Prostate gland (tissue), 2 donors: Measurements from ENCODE around the gene ERC2. TPM values are rescaled to one million over a fixed set of nuclear protein-coding genes. Genes with fewer than 3 reads are reported as not detected.

Experiments used
- DNase-seq: peaks from one replicate; pipeline ENCODE4 v3.0.0-alpha.2; 2019; ENCODE audit warnings: low spot score
- H3K27ac ChIP-seq, 2 donors: fragments of 200-600 bp; sonication (generic); 2 replicates each; pipeline ENCODE4 v1.5.1; 2017 to 2019
- H3K27me3 ChIP-seq: fragments of 200-600 bp; sonication (generic); replicated peaks from 2 replicates; pipeline ENCODE4 v1.5.1; 2019; ENCODE audit not compliant: insufficient read depth
- H3K36me3 ChIP-seq, 2 donors: fragments of 200-600 bp; sonication (generic); 1 replicate in 1 of 2; 2 replicates in 1 of 2; pipeline versions ENCODE4 v1.5.1 to v1.8.1; 2017 to 2019
- H3K4me1 ChIP-seq: fragments of 200-600 bp; sonication (generic); replicated peaks from 2 replicates; pipeline ENCODE4 v1.5.1; 2019
- H3K4me3 ChIP-seq, 2 donors: fragments of 200-600 bp; sonication (generic); 2 replicates each; pipeline ENCODE4 v1.5.1; 2017 to 2019
- H3K9me3 ChIP-seq: fragments of 200-600 bp; sonication (generic); 2 replicates; pipeline ENCODE4 v1.5.1; 2017
- POLR2A ChIP-seq: fragments of 450-650 bp; IDR thresholded peaks from one replicate; pipeline ENCODE4 v1.6.1; 2016; ENCODE audit warnings: antibody characterized with exemption, mild to moderate bottlenecking
- POLR2AphosphoS5 ChIP-seq: sonication (generic); formaldehyde crosslinking; IDR thresholded peaks from one replicate; pipeline ENCODE4 v1.6.1; 2017; ENCODE audit warnings: antibody characterized with exemption
- WGBS: methylation state at CpG from one replicate; pipeline ENCODE4 v1.1.5; 2018; 5-methylcytosine and 5-hydroxymethylcytosine counted together
- intact Hi-C: fragments of 100-400 bp; cut with DNase I; formaldehyde crosslinking; loops from one replicate; pipeline ENCODE4 v1.14.2; 2022
- total RNA-seq, 2 donors: library from RNA; depleted of rRNA; stranded (reverse); fragments of >200 nt; gene quantifications; one replicate each; pipeline ENCODE4 v1.1.0, GENCODE V29; 2016
- TF ChIP-seq, protein P1 (sequence below), 4 experiments: fragments of 200-600 bp in 2 of 4; fragments of 450-650 bp in 2 of 4; sonication (generic) in 2 of 4; IDR thresholded peaks; 1 replicate in 3 of 4; 2 replicates in 1 of 4; pipeline ENCODE4 v1.5.1; 2016 to 2019; ENCODE audit warnings: antibody characterized with exemption in 4 of 4, mild to moderate bottlenecking in 2 of 4, moderate library complexity in 2 of 4

The ERC2 gene
- total RNA-seq, 2 donors from 2014 or later, result 1.0 to 2.7 TPM

DNA sequence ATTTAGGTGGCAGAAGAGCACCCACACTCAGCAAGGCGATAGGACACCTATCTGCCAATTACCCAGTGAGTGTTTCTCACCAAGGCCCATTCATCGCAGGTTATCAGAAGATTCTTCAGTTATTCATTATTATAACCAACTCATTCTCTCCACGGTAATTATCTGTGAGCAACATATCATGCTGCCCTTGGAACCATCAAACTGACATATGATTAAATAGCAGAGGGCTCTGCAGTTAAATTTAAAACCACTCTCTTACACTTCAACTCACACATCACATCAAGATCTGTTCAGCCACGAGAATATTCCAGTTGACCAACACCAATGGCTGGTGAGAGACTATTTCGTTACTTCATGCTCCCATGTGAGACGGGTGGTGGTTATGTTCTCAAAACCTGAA lies 489.3 kb downstream of the ERC2 start:
- Histone ChIP-seq H3K36me3 (no peaks in the 10 kb centered on the region), H3K4me1 (no peaks in the 10 kb centered on the region), H3K4me3 (no peak overlapping the region), H3K27ac (no peak overlapping the region), H3K27me3 (no peaks in the 10 kb centered on the region), H3K9me3 (no peaks in the 10 kb centered on the region)
- DNase-seq, result no peak
- intact Hi-C loops, result no loop called here
- WGBS, result 92% methylated on average over 6 of the region's 6 CpGs
- TF ChIP-seq, protein P1, sequence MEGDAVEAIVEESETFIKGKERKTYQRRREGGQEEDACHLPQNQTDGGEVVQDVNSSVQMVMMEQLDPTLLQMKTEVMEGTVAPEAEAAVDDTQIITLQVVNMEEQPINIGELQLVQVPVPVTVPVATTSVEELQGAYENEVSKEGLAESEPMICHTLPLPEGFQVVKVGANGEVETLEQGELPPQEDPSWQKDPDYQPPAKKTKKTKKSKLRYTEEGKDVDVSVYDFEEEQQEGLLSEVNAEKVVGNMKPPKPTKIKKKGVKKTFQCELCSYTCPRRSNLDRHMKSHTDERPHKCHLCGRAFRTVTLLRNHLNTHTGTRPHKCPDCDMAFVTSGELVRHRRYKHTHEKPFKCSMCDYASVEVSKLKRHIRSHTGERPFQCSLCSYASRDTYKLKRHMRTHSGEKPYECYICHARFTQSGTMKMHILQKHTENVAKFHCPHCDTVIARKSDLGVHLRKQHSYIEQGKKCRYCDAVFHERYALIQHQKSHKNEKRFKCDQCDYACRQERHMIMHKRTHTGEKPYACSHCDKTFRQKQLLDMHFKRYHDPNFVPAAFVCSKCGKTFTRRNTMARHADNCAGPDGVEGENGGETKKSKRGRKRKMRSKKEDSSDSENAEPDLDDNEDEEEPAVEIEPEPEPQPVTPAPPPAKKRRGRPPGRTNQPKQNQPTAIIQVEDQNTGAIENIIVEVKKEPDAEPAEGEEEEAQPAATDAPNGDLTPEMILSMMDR (IDR thresholded peaks at IDR 0.05), result no peak
- TF ChIP-seq POLR2AphosphoS5 (no peak), POLR2A (no peak)

GRCh38 chr3:55974421-55975165 lies 493.7 kb downstream of the ERC2 start:
- DNase-seq, result no peak
- no peaks in the 10 kb centered on the region for H3K9me3 ChIP-seq
- no peaks in the 10 kb centered on the region for H3K36me3 ChIP-seq
- H3K27me3 ChIP-seq, result no peaks in the 10 kb centered on the region
- intact Hi-C loops, result no loop called here
- H3K4me3 ChIP-seq, result no peak overlapping the region
- no peak for TF ChIP-seq POLR2AphosphoS5
- TF ChIP-seq, protein P1 (IDR thresholded peaks at IDR 0.05), result no peak
- no peaks in the 10 kb centered on the region for H3K4me1 ChIP-seq
- H3K27ac ChIP-seq, result no peak overlapping the region
- 85% methylated on average over 13 of the region's 13 CpGs for WGBS

DNA sequence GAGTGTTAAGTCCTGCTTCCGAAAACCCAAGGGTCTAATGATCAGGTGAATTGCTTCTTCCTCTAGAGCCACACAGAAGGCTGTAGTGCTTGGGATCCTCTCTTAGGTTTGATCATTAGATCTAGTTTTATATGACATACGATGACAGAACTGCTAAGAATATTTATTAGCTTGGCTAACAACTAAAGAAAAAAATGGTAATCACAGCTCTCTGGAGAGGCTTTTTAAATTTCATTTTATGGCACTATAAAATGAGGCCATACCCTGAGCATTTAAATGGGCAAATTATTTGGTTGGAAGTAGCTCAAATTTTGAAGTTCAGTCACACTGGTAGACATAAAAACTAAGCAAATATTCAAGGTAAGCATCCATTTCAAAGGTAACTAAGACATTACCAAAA lies 498.6 kb downstream of the ERC2 start:
- Histone ChIP-seq H3K36me3 (no peaks in the 10 kb centered on the region), H3K9me3 (no peaks in the 10 kb centered on the region), H3K4me3 (no peak overlapping the region), H3K27me3 (no peaks in the 10 kb centered on the region), H3K4me1 (no peaks in the 10 kb centered on the region), H3K27ac (no peak overlapping the region)
- DNase-seq, result no peak
- WGBS, result 37% methylated on average over 2 of the region's 2 CpGs
- TF ChIP-seq POLR2A (no peak), POLR2AphosphoS5 (no peak)
- TF ChIP-seq, protein P1 (IDR thresholded peaks at IDR 0.05), result no peak
- intact Hi-C loops, result no loop called here

DNA sequence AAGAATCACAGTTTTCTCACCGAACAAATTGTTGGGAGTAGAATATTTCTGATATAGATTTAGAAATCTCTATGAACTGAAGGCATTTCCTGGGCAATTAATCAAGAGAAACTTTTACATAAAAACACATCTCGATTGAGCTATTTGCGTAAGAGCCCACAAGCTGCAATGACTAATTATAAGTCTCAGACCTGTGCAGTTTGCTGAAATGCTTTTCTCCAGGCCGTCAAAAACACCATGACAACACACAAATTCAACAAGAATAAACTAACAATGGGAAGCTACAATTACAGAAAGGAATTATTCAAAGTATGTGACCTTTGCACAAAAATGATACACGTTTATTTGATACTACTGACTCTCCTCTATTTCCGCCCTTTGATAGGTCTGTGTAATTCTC lies 499.9 kb downstream of the ERC2 start:
- Histone ChIP-seq H3K27ac (no peak overlapping the region), H3K4me1 (no peaks in the 10 kb centered on the region), H3K27me3 (no peaks in the 10 kb centered on the region), H3K9me3 (no peaks in the 10 kb centered on the region), H3K36me3 (no peaks in the 10 kb centered on the region), H3K4me3 (no peak overlapping the region)
- intact Hi-C loops, result no loop called here
- no peak for TF ChIP-seq POLR2A
- TF ChIP-seq POLR2AphosphoS5, result no peak
- TF ChIP-seq, protein P1 (IDR thresholded peaks at IDR 0.05), result no peak
- DNase-seq, result no peak
- WGBS, result 77% methylated on average over 6 of the region's 6 CpGs

DNA sequence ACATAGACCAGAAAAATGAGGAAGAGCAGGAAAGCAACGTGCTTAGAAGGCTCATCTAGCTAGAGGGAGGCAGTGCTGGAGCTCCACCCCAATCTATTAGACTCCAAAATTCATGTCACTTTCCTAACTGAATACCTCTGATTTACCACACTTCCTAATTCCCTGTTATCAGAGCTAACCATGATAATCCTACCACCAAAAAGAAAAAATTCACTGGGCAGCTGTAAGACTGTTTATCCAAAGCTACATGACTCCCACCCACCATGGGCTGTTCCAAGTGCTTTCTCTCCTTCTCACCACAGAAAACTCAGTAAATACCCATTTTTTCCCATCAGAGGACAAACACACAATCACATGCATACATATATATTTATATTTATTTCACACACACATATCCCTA lies 501.7 kb downstream of the ERC2 start:
- H3K36me3 ChIP-seq, result no peaks in the 10 kb centered on the region
- H3K4me3 ChIP-seq, result no peak overlapping the region
- no peaks in the 10 kb centered on the region for H3K4me1 ChIP-seq
- no peaks in the 10 kb centered on the region for H3K27me3 ChIP-seq
- 97% methylated on average over 1 of the region's 1 CpG for WGBS
- no peak overlapping the region for H3K27ac ChIP-seq
- DNase-seq, result no peak
- TF ChIP-seq POLR2AphosphoS5 (no peak), POLR2A (no peak)
- TF ChIP-seq, protein P1 (IDR thresholded peaks at IDR 0.05), result no peak
- H3K9me3 ChIP-seq, result no peaks in the 10 kb centered on the region
- intact Hi-C loops, result no loop called here
